Fibroblast of mammary gland (primary cell): Measurements from ENCODE around the gene SLC14A1.
A peak's percentile ranks its signal among the peaks of the same experiment; 100 is the strongest.

Source experiments
- DNase-seq: peaks from one replicate; pipeline ENCODE4 v3.0.0-alpha.2; 2010; ENCODE audit warnings: low read depth
- H3K4me3 ChIP-seq: 2 replicates; pipeline ENCODE4 v1.5.1; 2011; ENCODE audit warnings: low read depth, mild to moderate bottlenecking, low read length, moderate library complexity; ENCODE audit not compliant: control insufficient read depth
- TF ChIP-seq, protein P1 (sequence below): conservative IDR thresholded peaks from 2 replicates; pipeline ENCODE4 v1.5.1; 2011; ENCODE audit warnings: low read depth, low read length, inconsistent platforms; ENCODE audit not compliant: control insufficient read depth, insufficient read depth

SLC14A1 gene

DNA sequence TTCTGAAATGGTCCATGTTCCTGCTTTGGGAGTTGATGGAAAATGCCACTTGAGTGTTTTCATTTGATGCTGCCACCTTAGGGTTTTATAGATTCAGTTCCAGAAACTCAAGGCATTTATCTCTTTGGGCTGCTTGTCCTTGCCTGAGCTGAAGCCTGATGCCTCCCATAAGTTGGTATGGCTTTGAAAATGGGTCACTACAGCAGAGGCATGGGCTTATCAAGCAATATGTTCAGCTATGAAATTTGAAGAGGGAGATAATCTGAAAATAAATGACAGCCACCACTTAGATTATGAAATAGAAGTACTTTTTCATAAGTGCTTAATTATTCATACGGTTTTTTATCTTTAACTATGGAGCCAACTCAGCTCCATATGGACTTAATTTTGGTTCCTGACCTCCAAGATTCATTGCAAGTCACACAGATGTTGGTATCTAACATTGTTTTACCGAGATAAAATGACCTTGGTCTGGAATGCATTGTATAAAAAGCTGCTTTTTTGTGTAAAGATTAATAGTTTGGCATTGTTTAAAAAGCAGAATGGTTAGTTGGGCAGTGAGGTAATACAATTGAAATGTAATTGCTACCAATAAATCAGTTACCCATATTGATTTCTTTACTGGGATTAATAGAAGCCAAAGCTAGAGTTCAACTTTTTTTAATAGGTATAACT, 4.5 kb downstream of the SLC14A1 start:
- peak; percentile 68 for DNase-seq
- TF ChIP-seq, protein P1, sequence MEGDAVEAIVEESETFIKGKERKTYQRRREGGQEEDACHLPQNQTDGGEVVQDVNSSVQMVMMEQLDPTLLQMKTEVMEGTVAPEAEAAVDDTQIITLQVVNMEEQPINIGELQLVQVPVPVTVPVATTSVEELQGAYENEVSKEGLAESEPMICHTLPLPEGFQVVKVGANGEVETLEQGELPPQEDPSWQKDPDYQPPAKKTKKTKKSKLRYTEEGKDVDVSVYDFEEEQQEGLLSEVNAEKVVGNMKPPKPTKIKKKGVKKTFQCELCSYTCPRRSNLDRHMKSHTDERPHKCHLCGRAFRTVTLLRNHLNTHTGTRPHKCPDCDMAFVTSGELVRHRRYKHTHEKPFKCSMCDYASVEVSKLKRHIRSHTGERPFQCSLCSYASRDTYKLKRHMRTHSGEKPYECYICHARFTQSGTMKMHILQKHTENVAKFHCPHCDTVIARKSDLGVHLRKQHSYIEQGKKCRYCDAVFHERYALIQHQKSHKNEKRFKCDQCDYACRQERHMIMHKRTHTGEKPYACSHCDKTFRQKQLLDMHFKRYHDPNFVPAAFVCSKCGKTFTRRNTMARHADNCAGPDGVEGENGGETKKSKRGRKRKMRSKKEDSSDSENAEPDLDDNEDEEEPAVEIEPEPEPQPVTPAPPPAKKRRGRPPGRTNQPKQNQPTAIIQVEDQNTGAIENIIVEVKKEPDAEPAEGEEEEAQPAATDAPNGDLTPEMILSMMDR: no peak
- no peak overlapping the region for H3K4me3 ChIP-seq

GRCh38 chr18:45730832-45731575, 7.0 kb downstream of the SLC14A1 start:
- H3K4me3 ChIP-seq: no peak overlapping the region
- TF ChIP-seq, protein P1: no peak
- peak; percentile 92 for DNase-seq

GRCh38 chr18:45731716-45732115, 7.7 kb downstream of the SLC14A1 start:
- peak; percentile 69 for DNase-seq
- TF ChIP-seq, protein P1: no peak
- H3K4me3 ChIP-seq: no peak overlapping the region

DNA sequence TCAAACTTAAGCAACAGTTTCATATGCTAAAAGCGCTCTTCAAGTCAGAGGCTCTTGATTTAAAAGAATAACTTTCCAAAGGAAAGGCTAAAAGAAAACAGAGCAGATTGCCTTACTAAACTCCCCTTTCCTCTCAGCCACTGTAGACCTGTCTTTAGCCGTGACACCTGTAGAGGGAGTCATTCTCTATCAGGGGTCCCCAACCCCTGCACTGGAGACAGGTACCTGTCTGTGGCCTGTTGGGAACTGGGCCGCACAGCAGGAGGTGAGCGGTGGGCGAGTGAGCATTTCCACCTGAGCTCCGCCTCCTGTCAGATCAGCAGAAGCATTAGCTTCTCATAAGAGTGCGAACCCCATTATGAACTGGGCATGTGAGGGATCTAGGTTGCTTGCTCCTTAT, 9.6 kb downstream of the SLC14A1 start:
- H3K4me3 ChIP-seq: no peak overlapping the region
- TF ChIP-seq, protein P1: no peak
- DNase-seq: no peak

DNA sequence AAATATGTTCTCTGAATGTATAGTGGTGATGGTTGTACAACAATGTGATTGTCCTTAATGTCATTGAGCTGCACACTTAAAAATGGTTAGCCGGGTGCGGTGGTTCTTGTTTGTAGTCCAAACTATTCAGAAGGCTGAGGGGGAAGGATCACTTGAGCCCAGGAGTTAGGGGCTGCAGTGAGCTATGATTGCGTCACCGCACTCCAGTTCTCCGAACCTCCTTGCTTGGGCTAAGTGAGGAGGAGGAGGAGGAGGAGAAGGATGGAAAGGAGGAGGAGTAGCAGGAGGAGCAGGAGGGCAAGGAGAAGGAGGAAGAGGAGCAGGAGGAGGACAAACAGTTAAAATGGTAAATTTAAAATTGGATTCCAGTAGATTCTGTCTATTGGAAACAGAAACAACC, 10.5 kb downstream of the SLC14A1 start:
- TF ChIP-seq, protein P1: no peak
- no peak for DNase-seq
- H3K4me3 ChIP-seq: no peak overlapping the region

DNA sequence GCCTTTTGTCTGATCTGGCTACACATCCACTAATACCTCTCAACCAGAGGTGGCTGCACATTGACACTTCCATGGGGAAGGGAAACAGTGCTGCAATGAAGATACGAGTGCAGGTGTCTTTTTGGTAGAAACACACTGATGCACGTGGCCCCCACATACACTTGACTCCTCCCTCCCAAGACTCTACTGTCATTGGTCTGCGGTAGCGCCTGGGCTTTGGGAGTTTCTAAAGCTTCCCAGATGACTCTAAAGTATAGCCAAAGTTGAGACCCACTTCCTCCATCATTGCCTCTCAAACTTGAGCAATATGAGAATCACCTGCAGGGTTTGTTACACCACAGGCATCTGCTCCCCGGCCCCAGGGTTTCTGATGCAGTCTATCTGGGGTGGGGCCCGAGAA, 11.0 kb downstream of the SLC14A1 start:
- TF ChIP-seq, protein P1: no peak
- DNase-seq: no peak
- no peak overlapping the region for H3K4me3 ChIP-seq
